ENCODE measurements around the gene CCDC9. TPM values are rescaled to one million over a fixed set of nuclear protein-coding genes. Genes with fewer than 3 reads are reported as not detected.

CCDC9 gene
- total and polyA plus RNA-seq, 2 of the 8 experiments (the other 6 are each of a cell fraction or from before 2014, with no cell fraction given): 3.7 to 29.8 TPM

GRCh38 chr19:47240556-47240955, 15.8 kb upstream of the CCDC9 start:
- no peak overlapping the region for H4K5ac ChIP-seq (ENCODE audit: insufficient read length, low read depth, low read length)
- no peak overlapping the region for H3K27ac ChIP-seq (ENCODE audit: low read depth, low read length)
- 60% methylated on average over 6 of the region's 6 CpGs; no CpG with 5 or more reads in 1 of the 2 experiments for WGBS, 2 experiments (ENCODE audit: extremely low coverage in 1 of 2, insufficient coverage in 1 of 2, insufficient read length in 1 of 2, insufficient replicate concordance in 2 of 2, low coverage in 1 of 2, low lambda C conversion rate in 2 of 2, missing lambda C conversion rate in 1 of 2)
- peak overlapping the region; percentile 23 for H2BK120ac ChIP-seq (replicated peaks; ENCODE audit: low read depth, low read length)
- peak overlapping the region; percentile 70; the same call in 1 of the 2 replicates for H2AK5ac ChIP-seq (ENCODE audit: low read depth, low read length)
- peaks cover 0 to 30% (median 27%) of the 10 kb centered on the region in 4 experiments; a peak in 6 of 7 replicates for H3K27me3 ChIP-seq (replicated peaks in 1 of 4; ENCODE audit: control insufficient read depth in 3 of 4, extremely low read depth in 1 of 4, insufficient read depth in 3 of 4, low read length in 3 of 4)
- no peak overlapping the region for H3K14ac ChIP-seq (ENCODE audit: insufficient read length)
- CTCF ChIA-PET (ENCODE audit: partially characterized antibody): interaction anchor here (1.2 to 1.6 kb wide), 2 partner anchors 13 to 29 kb away, joined by 3 to 7 read pairs; no protein-coding TSS in a partner anchor
- H3K18ac ChIP-seq (ENCODE audit: extremely low read depth, low read length): peak overlapping the region; percentile 87
- peaks cover 21% of the 10 kb centered on the region for H3K23me2 ChIP-seq (ENCODE audit: low read depth, low read length)
- DNase-seq (ENCODE audit: low read depth in 1 of 2, low spot score in 2 of 2) (no peak), FAIRE-seq (no peak)
- peak overlapping the region; percentile 70 for H3K4ac ChIP-seq (replicated peaks; ENCODE audit: insufficient read length, low read depth, low read length)
- H2BK15ac ChIP-seq (ENCODE audit: low read length): peak overlapping the region; percentile 72; the same call in 1 of the 2 replicates
- peak overlapping the region in 1 of 4 experiments; percentile 31; a peak in 2 of 8 replicates for H3K4me3 ChIP-seq (ENCODE audit: extremely low read depth in 1 of 4, insufficient read depth in 2 of 4, low read depth in 3 of 4, low read length in 4 of 4)
- H3K79me1 ChIP-seq (ENCODE audit: low read depth, low read length): peaks cover 3% of the 10 kb centered on the region; the same call in 1 of the 2 replicates
- peak overlapping the region; percentile 64 to 91 for H3K4me2 ChIP-seq (ENCODE audit: insufficient read depth in 1 of 2, low read depth in 2 of 2, low read length in 2 of 2)
- H3K36me3 ChIP-seq (ENCODE audit: control insufficient read depth in 2 of 4, insufficient read depth in 4 of 4, low read length in 3 of 4): no peaks in the 10 kb centered on the region
- H2BK5ac ChIP-seq (ENCODE audit: low read depth, low read length): no peak overlapping the region
- peaks cover 0 to 5% of the 10 kb centered on the region in 2 experiments; a peak in 2 of 4 replicates for H3K9me3 ChIP-seq (ENCODE audit: insufficient read depth in 2 of 2, low read depth in 1 of 2, low read length in 1 of 2)
- no peak overlapping the region for H2AFZ ChIP-seq (ENCODE audit: low read length)
- no peaks in the 10 kb centered on the region; a peak in 1 of 4 replicates for H3K79me2 ChIP-seq (ENCODE audit: control insufficient read depth in 1 of 2, insufficient read depth in 2 of 2, low read length in 2 of 2)
- no peak overlapping the region for H3K23ac ChIP-seq (ENCODE audit: insufficient read length)
- POLR2A ChIA-PET (ENCODE audit: partially characterized antibody): interaction anchor here (0.6 to 5.0 kb wide), 6 partner anchors 14 to 127 kb away, joined by 3 to 66 read pairs (median 4); partner anchors contain the start of genes CCDC9 and ZC3H4
- H4K20me1 ChIP-seq (replicated peaks in 1 of 2; ENCODE audit: control insufficient read depth in 1 of 2, insufficient read depth in 2 of 2, low read length in 2 of 2): peaks cover 4 to 18% of the 10 kb centered on the region in 2 experiments
- H3K9ac ChIP-seq (replicated peaks in 1 of 4; ENCODE audit: extremely low read depth in 1 of 4, low read depth in 3 of 4, low read length in 3 of 4): peak overlapping the region in 1 of 4 experiments; percentile 13; a peak in 1 of 7 replicates
- H4K8ac ChIP-seq (ENCODE audit: extremely low read depth, insufficient read depth, low read length): no peak overlapping the region; the same call in 1 of the 2 replicates
- H4K91ac ChIP-seq (replicated peaks; ENCODE audit: insufficient read length, low read length): no peak overlapping the region
- peaks cover 8 to 25% (median 20%) of the 10 kb centered on the region in 4 experiments for H3K4me1 ChIP-seq (replicated peaks in 1 of 4; ENCODE audit: control insufficient read depth in 3 of 4, insufficient read depth in 4 of 4, low read length in 3 of 4)
- no peak overlapping the region for H3K56ac ChIP-seq (replicated peaks; ENCODE audit: insufficient read length, low read depth, low read length)
- peak overlapping the region; percentile 60; the same call in 1 of the 2 replicates for H2BK12ac ChIP-seq (ENCODE audit: low read depth, low read length)
- H2BK20ac ChIP-seq (ENCODE audit: low read length): no peak overlapping the region
- no peak for TF ChIP-seq YY1 (IDR thresholded peaks at IDR 0.05; ENCODE audit: low read depth, low read length)
- TF ChIP-seq GABPA (IDR thresholded peaks at IDR 0.05; ENCODE audit: borderline replicate concordance, insufficient read depth, low read length): no peak
- no peak for TF ChIP-seq CBX5 (IDR thresholded peaks at IDR 0.05; ENCODE audit: low read depth, low read length)
- TF ChIP-seq NANOG (IDR thresholded peaks at IDR 0.05; ENCODE audit: insufficient read depth, low read depth, low read length, poor library complexity, severe bottlenecking): no peak
- no peak for TF ChIP-seq RAD21 (IDR thresholded peaks at IDR 0.05 in 1 of 2, conservative IDR thresholded peaks at IDR 0.05 in 1 of 2; ENCODE audit: low read depth in 2 of 2, low read length in 2 of 2)
- no peak for TF ChIP-seq BRCA1 (IDR thresholded peaks at IDR 0.05; ENCODE audit: low read depth, low read length)
- no peak for TF ChIP-seq ZNF274 (IDR thresholded peaks at IDR 0.05; ENCODE audit: borderline replicate concordance, extremely low read depth, low read length)
- TF ChIP-seq EZH2 (IDR thresholded peaks at IDR 0.05; ENCODE audit: low read depth, low read length, severe bottlenecking): no peak
- no peak for TF ChIP-seq RBBP5 (IDR thresholded peaks at IDR 0.05; ENCODE audit: borderline replicate concordance, low read depth, low read length)
- no peak for TF ChIP-seq ATF2 (IDR thresholded peaks at IDR 0.05; ENCODE audit: low read length)

Measured in H1 (cell line).